Activated T-helper 17 cell treated with anti-CD3 and anti-CD28 coated beads, Interleukin-2, amount 50 U/mL, for 72 hours (primary cell): Measurements from ENCODE around the gene DOCK9. TPM values are rescaled to one million over a fixed set of nuclear protein-coding genes. Genes with fewer than 3 reads are reported as not detected.
A peak's percentile ranks its signal among the peaks of the same experiment; 100 is the strongest.

Experiments
- ATAC-seq: fragments of 150-1000 bp; cut with Tn5 transposase; replicated peaks from 2 replicates; pipeline ENCODE4 v1.10.0; 2021; ENCODE audit warnings: mild to moderate bottlenecking, moderate library complexity
- H3K27ac Mint-ChIP-seq: one replicate; pipeline ENCODE4 v1.8.0; 2022; ENCODE audit warnings: mixed read lengths
- H3K27me3 Mint-ChIP-seq: one replicate; pipeline ENCODE4 v1.8.0; 2022; ENCODE audit warnings: mixed read lengths
- H3K36me3 Mint-ChIP-seq: one replicate; pipeline ENCODE4 v1.8.0; 2022; ENCODE audit warnings: low read depth, mild to moderate bottlenecking, mixed read lengths
- H3K4me1 Mint-ChIP-seq: one replicate; pipeline ENCODE4 v1.8.0; 2022; ENCODE audit warnings: mixed read lengths
- H3K4me3 Mint-ChIP-seq: one replicate; pipeline ENCODE4 v1.8.0; 2022; ENCODE audit warnings: mild to moderate bottlenecking, mixed read lengths
- H3K9me3 Mint-ChIP-seq: one replicate; pipeline ENCODE4 v1.8.0; 2022; ENCODE audit warnings: mixed read lengths
- total RNA-seq, 2 donors: library from RNA; stranded (reverse); gene quantifications; one replicate each; pipeline ENCODE4 v1.2.3, GENCODE V29; 2022

The DOCK9 gene
- total RNA-seq, 2 donors from 2014 or later: 50.2 to 70.4 TPM

- H3K27me3 Mint-ChIP-seq: no peaks in the 10 kb centered on the region
- no peaks in the 10 kb centered on the region for H3K9me3 Mint-ChIP-seq
- ATAC-seq: no peak
- H3K27ac Mint-ChIP-seq: peak overlapping the region; percentile 66
- peaks cover 15% of the 10 kb centered on the region for H3K36me3 Mint-ChIP-seq
- H3K4me3 Mint-ChIP-seq: no peak overlapping the region
- H3K4me1 Mint-ChIP-seq: peaks cover 11% of the 10 kb centered on the region
Observed at GRCh38 chr13:98958443-98958794, 19.4 kb downstream of the DOCK9 start.

- ATAC-seq: no peak
- H3K27me3 Mint-ChIP-seq: no peaks in the 10 kb centered on the region
- H3K9me3 Mint-ChIP-seq: no peaks in the 10 kb centered on the region
- H3K4me3 Mint-ChIP-seq: no peak overlapping the region
- peaks cover 20% of the 10 kb centered on the region for H3K36me3 Mint-ChIP-seq
- peaks cover 11% of the 10 kb centered on the region for H3K4me1 Mint-ChIP-seq
- H3K27ac Mint-ChIP-seq: peak overlapping the region; percentile 66
Observed at GRCh38 chr13:98957731-98958442, 20.0 kb downstream of the DOCK9 start.

GRCh38 chr13:98955336-98955735 lies 22.5 kb downstream of the DOCK9 start:
- Mint-ChIP-seq H3K4me1 (peaks cover 6% of the 10 kb centered on the region), H3K36me3 (peaks cover 39% of the 10 kb centered on the region), H3K4me3 (no peak overlapping the region), H3K27ac (no peak overlapping the region), H3K9me3 (no peaks in the 10 kb centered on the region), H3K27me3 (no peaks in the 10 kb centered on the region)
- no peak for ATAC-seq

GRCh38 chr13:98954313-98954712 lies 23.6 kb downstream of the DOCK9 start:
- no peak for ATAC-seq
- Mint-ChIP-seq H3K27ac (peak overlapping the region; percentile 5), H3K27me3 (no peaks in the 10 kb centered on the region), H3K9me3 (no peaks in the 10 kb centered on the region), H3K4me3 (no peak overlapping the region), H3K36me3 (peaks cover 42% of the 10 kb centered on the region), H3K4me1 (peaks cover 11% of the 10 kb centered on the region)

- Mint-ChIP-seq H3K27ac (no peak overlapping the region), H3K9me3 (no peaks in the 10 kb centered on the region), H3K4me3 (no peak overlapping the region), H3K36me3 (peaks cover 42% of the 10 kb centered on the region), H3K4me1 (peaks cover 25% of the 10 kb centered on the region), H3K27me3 (no peaks in the 10 kb centered on the region)
- ATAC-seq: no peak
Observed at GRCh38 chr13:98951266-98951665, 26.6 kb downstream of the DOCK9 start.

- no peak overlapping the region for H3K4me3 Mint-ChIP-seq
- H3K27ac Mint-ChIP-seq: no peak overlapping the region
- ATAC-seq: no peak
- no peaks in the 10 kb centered on the region for H3K9me3 Mint-ChIP-seq
- H3K36me3 Mint-ChIP-seq: peaks cover 42% of the 10 kb centered on the region
- H3K4me1 Mint-ChIP-seq: peaks cover 28% of the 10 kb centered on the region
- no peaks in the 10 kb centered on the region for H3K27me3 Mint-ChIP-seq
Observed at GRCh38 chr13:98950705-98951104, 27.2 kb downstream of the DOCK9 start.

GRCh38 chr13:98947925-98948324 lies 29.9 kb downstream of the DOCK9 start:
- peaks cover 34% of the 10 kb centered on the region for H3K4me1 Mint-ChIP-seq
- H3K27me3 Mint-ChIP-seq: no peaks in the 10 kb centered on the region
- ATAC-seq: no peak
- H3K36me3 Mint-ChIP-seq: peaks cover 22% of the 10 kb centered on the region
- H3K4me3 Mint-ChIP-seq: no peak overlapping the region
- no peak overlapping the region for H3K27ac Mint-ChIP-seq
- no peaks in the 10 kb centered on the region for H3K9me3 Mint-ChIP-seq

- Mint-ChIP-seq H3K27ac (peak overlapping the region; percentile 70), H3K4me3 (no peak overlapping the region), H3K4me1 (peaks cover 34% of the 10 kb centered on the region), H3K36me3 (peaks cover 9% of the 10 kb centered on the region), H3K9me3 (no peaks in the 10 kb centered on the region), H3K27me3 (no peaks in the 10 kb centered on the region)
- ATAC-seq: no peak
Observed at GRCh38 chr13:98945863-98946605, 31.8 kb downstream of the DOCK9 start.

- H3K4me1 Mint-ChIP-seq: peaks cover 30% of the 10 kb centered on the region
- no peaks in the 10 kb centered on the region for H3K27me3 Mint-ChIP-seq
- no peak for ATAC-seq
- H3K9me3 Mint-ChIP-seq: no peaks in the 10 kb centered on the region
- no peak overlapping the region for H3K27ac Mint-ChIP-seq
- no peak overlapping the region for H3K4me3 Mint-ChIP-seq
- H3K36me3 Mint-ChIP-seq: no peaks in the 10 kb centered on the region
Observed at GRCh38 chr13:98944336-98944735, 33.5 kb downstream of the DOCK9 start.

GRCh38 chr13:98942997-98943396 lies 34.9 kb downstream of the DOCK9 start:
- Mint-ChIP-seq H3K27ac (no peak overlapping the region), H3K4me1 (peaks cover 23% of the 10 kb centered on the region), H3K27me3 (no peaks in the 10 kb centered on the region), H3K9me3 (no peaks in the 10 kb centered on the region), H3K4me3 (no peak overlapping the region), H3K36me3 (no peaks in the 10 kb centered on the region)
- ATAC-seq: no peak

- H3K9me3 Mint-ChIP-seq: no peaks in the 10 kb centered on the region
- H3K27ac Mint-ChIP-seq: no peak overlapping the region
- H3K4me1 Mint-ChIP-seq: peaks cover 23% of the 10 kb centered on the region
- ATAC-seq: no peak
- H3K4me3 Mint-ChIP-seq: no peak overlapping the region
- no peaks in the 10 kb centered on the region for H3K27me3 Mint-ChIP-seq
- no peaks in the 10 kb centered on the region for H3K36me3 Mint-ChIP-seq
Observed at GRCh38 chr13:98942485-98942884, 35.4 kb downstream of the DOCK9 start.

- no peaks in the 10 kb centered on the region for H3K9me3 Mint-ChIP-seq
- no peaks in the 10 kb centered on the region for H3K27me3 Mint-ChIP-seq
- no peak for ATAC-seq
- H3K4me1 Mint-ChIP-seq: peaks cover 17% of the 10 kb centered on the region
- H3K4me3 Mint-ChIP-seq: no peak overlapping the region
- no peaks in the 10 kb centered on the region for H3K36me3 Mint-ChIP-seq
- H3K27ac Mint-ChIP-seq: no peak overlapping the region
Observed at GRCh38 chr13:98941536-98941935, 36.3 kb downstream of the DOCK9 start.

GRCh38 chr13:98941126-98941525 lies 36.7 kb downstream of the DOCK9 start:
- Mint-ChIP-seq H3K4me1 (peaks cover 13% of the 10 kb centered on the region), H3K27ac (no peak overlapping the region), H3K36me3 (no peaks in the 10 kb centered on the region), H3K9me3 (peaks cover 2% of the 10 kb centered on the region), H3K27me3 (no peaks in the 10 kb centered on the region), H3K4me3 (no peak overlapping the region)
- ATAC-seq: no peak

- Mint-ChIP-seq H3K27me3 (no peaks in the 10 kb centered on the region), H3K4me1 (peaks cover 9% of the 10 kb centered on the region), H3K4me3 (no peak overlapping the region), H3K9me3 (peaks cover 4% of the 10 kb centered on the region), H3K36me3 (no peaks in the 10 kb centered on the region), H3K27ac (no peak overlapping the region)
- no peak for ATAC-seq
Observed at GRCh38 chr13:98940325-98941001, 37.4 kb downstream of the DOCK9 start.
